ENCODE measurements around the gene HIF3A. TPM values are rescaled to one million over a fixed set of nuclear protein-coding genes. Genes with fewer than 3 reads are reported as not detected.
A peak's percentile ranks its signal among the peaks of the same experiment; 100 is the strongest.

Gene HIF3A
- total RNA-seq, 3 donors from 2014 or later: 10.4 to 111 (median 20.6) TPM

- Histone ChIP-seq H3K4me3 (no peak overlapping the region), H3K4me1 (peaks cover 16 to 17% of the 10 kb centered on the region in 2 donors), H3K9me3 (no peaks in the 10 kb centered on the region), H3K36me3 (no peaks in the 10 kb centered on the region), H3K27ac (no peak overlapping the region), H3K27me3 (no peaks in the 10 kb centered on the region)
- DNase-seq (ENCODE audit: low spot score in 2 of 2): no peak
- TF ChIP-seq POLR2AphosphoS5 (IDR thresholded peaks at IDR 0.05) (no peak), CTCF (IDR thresholded peaks at IDR 0.05) (no peak), POLR2A (IDR thresholded peaks at IDR 0.05) (no peak)
- intact Hi-C loops (cut with DNase I; ENCODE audit: low total_unique reads): no loop called here
These were observed 71.3 kb downstream of the HIF3A start for GRCh38 chr19:46368116-46368515.

GRCh38 chr19:46369817-46370216, 73.0 kb downstream of the HIF3A start:
- TF ChIP-seq POLR2A (IDR thresholded peaks at IDR 0.05) (no peak), POLR2AphosphoS5 (IDR thresholded peaks at IDR 0.05) (no peak), CTCF (IDR thresholded peaks at IDR 0.05) (no peak)
- no peaks in the 10 kb centered on the region for H3K36me3 ChIP-seq
- DNase-seq (ENCODE audit: low spot score in 2 of 2): peak in 1 of 2 donors; percentile 33
- no peaks in the 10 kb centered on the region for H3K27me3 ChIP-seq
- no peak overlapping the region for H3K4me3 ChIP-seq
- no peaks in the 10 kb centered on the region for H3K9me3 ChIP-seq
- intact Hi-C loops (cut with DNase I; ENCODE audit: low total_unique reads): no loop called here
- peaks cover 28 to 34% of the 10 kb centered on the region in 2 donors for H3K4me1 ChIP-seq
- H3K27ac ChIP-seq: no peak overlapping the region

- H3K4me1 ChIP-seq: peaks cover 28 to 35% of the 10 kb centered on the region in 2 donors
- peak in 1 of 2 donors; percentile 45 for DNase-seq (ENCODE audit: low spot score in 2 of 2)
- H3K36me3 ChIP-seq: no peaks in the 10 kb centered on the region
- no peaks in the 10 kb centered on the region for H3K27me3 ChIP-seq
- no peaks in the 10 kb centered on the region for H3K9me3 ChIP-seq
- intact Hi-C loops (cut with DNase I; ENCODE audit: low total_unique reads): no loop called here
- TF ChIP-seq CTCF (IDR thresholded peaks at IDR 0.05): no peak
- no peak for TF ChIP-seq POLR2A (IDR thresholded peaks at IDR 0.05)
- no peak for TF ChIP-seq POLR2AphosphoS5 (IDR thresholded peaks at IDR 0.05)
- peak overlapping the region; percentile 78 to 86 for H3K27ac ChIP-seq
- H3K4me3 ChIP-seq: no peak overlapping the region
These were observed 74.6 kb downstream of the HIF3A start for GRCh38 chr19:46371371-46371901.

GRCh38 chr19:46372901-46373490, 76.2 kb downstream of the HIF3A start:
- Histone ChIP-seq H3K4me1 (peaks cover 28 to 35% of the 10 kb centered on the region in 2 donors), H3K36me3 (no peaks in the 10 kb centered on the region), H3K9me3 (no peaks in the 10 kb centered on the region), H3K27ac (peak overlapping the region; percentile 86 to 93), H3K27me3 (no peaks in the 10 kb centered on the region), H3K4me3 (peak overlapping the region in 2 of 3 donors; percentile 21 to 29)
- intact Hi-C loops (cut with DNase I; ENCODE audit: low total_unique reads): no loop called here
- peak in 1 of 2 donors; percentile 52 for DNase-seq (ENCODE audit: low spot score in 2 of 2)
- no peak for TF ChIP-seq POLR2AphosphoS5 (IDR thresholded peaks at IDR 0.05)
- no peak for TF ChIP-seq POLR2A (IDR thresholded peaks at IDR 0.05)
- TF ChIP-seq CTCF (IDR thresholded peaks at IDR 0.05): no peak

Data from breast epithelium (tissue), 4 donors.